PC-3 (cell line): ENCODE data around the gene USP32. TPM values are rescaled to one million over a fixed set of nuclear protein-coding genes. Genes with fewer than 3 reads are reported as not detected.

Source experiments
- ATAC-seq: fragments of 200-7000 bp; cut with Tn5 transposase; 2 replicates; pipeline ENCODE4 v1.9.1; 2020; ENCODE audit warnings: mild to moderate bottlenecking, moderate library complexity
- Bru-seq: library from RNA; stranded (reverse); fragments of 400-500 nt; gene quantifications from one replicate; lab custom pipeline; 2021; lab: Mats Ljungman, UMichigan
- BruChase-seq, 2 experiments: library from RNA; stranded (reverse); fragments of 400-500 nt; gene quantifications; one replicate each; lab custom pipeline; 2021; lab: Mats Ljungman, UMichigan
- BruUV-seq: library from RNA; stranded (reverse); fragments of 400-500 nt; replicated peaks from 2 replicates; lab custom pipeline; 2021; lab: Mats Ljungman, UMichigan
- CTCF ChIA-PET: fragments of 300-600 bp; sonication (Branson Sonifier 250); formaldehyde crosslinking; loops from one replicate; lab custom pipeline; 2022; ENCODE audit warnings: antibody characterized with exemption; lab: Charles Lee
- POLR2A ChIA-PET: fragments of 300-600 bp; sonication (Branson Sonifier 250); formaldehyde crosslinking; loops from one replicate; lab custom pipeline; 2022; ENCODE audit warnings: antibody characterized with exemption; ENCODE audit not compliant: unreplicated experiment; lab: Charles Lee
- DNase-seq: peaks from one replicate; pipeline ENCODE4 v3.0.0-alpha.2; 2015
- H2AFZ ChIP-seq: fragments of 300-600 bp; sonication (generic); 2 replicates; pipeline ENCODE4 v1.6.0; 2016; ENCODE audit warnings: antibody characterized with exemption, low read length
- H3F3A ChIP-seq: fragments of 300-600 bp; sonication (generic); one replicate; pipeline ENCODE4 v1.6.0; 2017; ENCODE audit warnings: antibody characterized with exemption, low read length, control low read depth, mild to moderate bottlenecking; ENCODE audit not compliant: unreplicated experiment
- H3K27ac ChIP-seq: fragments of 300-600 bp; sonication (generic); 2 replicates; pipeline ENCODE4 v1.5.1; 2016; ENCODE audit warnings: mild to moderate bottlenecking, low read length
- H3K27me3 ChIP-seq: fragments of 300-600 bp; sonication (generic); 2 replicates; pipeline ENCODE4 v1.6.1; 2016; ENCODE audit warnings: low read length, mixed read lengths
- H3K36me3 ChIP-seq: fragments of 300-600 bp; sonication (generic); 2 replicates; pipeline ENCODE4 v1.6.1; 2016; ENCODE audit warnings: low read depth, mixed run types, low read length, mixed read lengths
- H3K4me1 ChIP-seq: fragments of 300-600 bp; sonication (generic); 2 replicates; pipeline ENCODE4 v1.5.1; 2016; ENCODE audit warnings: low read length; ENCODE audit not compliant: insufficient read depth
- H3K4me2 ChIP-seq: fragments of 300-600 bp; sonication (generic); 2 replicates; pipeline ENCODE4 v1.6.0; 2016; ENCODE audit warnings: low read length
- H3K4me3 ChIP-seq: fragments of 300-600 bp; sonication (generic); 2 replicates; pipeline ENCODE4 v1.5.1; 2016; ENCODE audit warnings: mild to moderate bottlenecking, low read length, mixed read lengths
- H3K79me2 ChIP-seq: fragments of 300-600 bp; sonication (generic); 2 replicates; pipeline ENCODE4 v1.6.1; 2017; ENCODE audit warnings: low read length, mixed read lengths
- H3K9ac ChIP-seq: fragments of 300-600 bp; sonication (generic); 2 replicates; pipeline ENCODE4 v1.6.0; 2016; ENCODE audit warnings: mild to moderate bottlenecking, low read length
- H3K9me2 ChIP-seq: fragments of 300-600 bp; sonication (generic); replicated peaks from 2 replicates; pipeline ENCODE4 v1.6.1; 2016; ENCODE audit warnings: mixed run types, low read length, mixed read lengths
- H3K9me3 ChIP-seq: fragments of 300-600 bp; sonication (generic); 2 replicates; pipeline ENCODE4 v1.6.1; 2016; ENCODE audit warnings: low read length, mixed read lengths
- H4K20me1 ChIP-seq: fragments of 300-600 bp; sonication (generic); 2 replicates; pipeline ENCODE4 v1.6.1; 2016; ENCODE audit warnings: low read length, mixed read lengths
- CTCF ChIP-seq: fragments of 300-600 bp; sonication (generic); conservative IDR thresholded peaks from 2 replicates; pipeline ENCODE4 v1.5.1; 2017; ENCODE audit warnings: antibody characterized with exemption, low read depth, mild to moderate bottlenecking, low read length
- EZH2 ChIP-seq: fragments of 300-600 bp; sonication (generic); IDR thresholded peaks from one replicate; pipeline ENCODE4 v1.6.1; 2017; ENCODE audit warnings: antibody characterized with exemption, mild to moderate bottlenecking, low read length; ENCODE audit not compliant: unreplicated experiment
- EZH2phosphoT487 ChIP-seq: fragments of 300-600 bp; sonication (generic); IDR thresholded peaks from 2 replicates; pipeline ENCODE4 v1.6.1; 2018; ENCODE audit warnings: mild to moderate bottlenecking, antibody characterized with exemption, low read length, borderline replicate concordance
- intact Hi-C: fragments of 100-400 bp; cut with micrococcal nuclease; formaldehyde crosslinking; loops from 2 replicates; pipeline ENCODE4 v1.9.0; 2023
- long read RNA-seq: library from polyadenylated mRNA; unstranded; transcript quantifications from one replicate; pipeline ENCODE4 v2.0.0, GENCODE V29; 2021; ENCODE audit not compliant: unreplicated experiment
- total RNA-seq: library from RNA; depleted of rRNA; stranded (reverse); fragments of >200 nt; gene quantifications from 2 replicates; pipeline ENCODE4 v1.2.3, GENCODE V29; 2014; rRNA removed

The USP32 gene
- 34.0 and 34.1 TPM in 2 replicates for total RNA-seq
- percentile 85 among the genes with signal in this experiment for Bru-seq, nascent RNA
- percentile 78 among the genes with signal in this experiment for BruChase-seq, experiment 1, labeled RNA remaining after a 6-hour chase
- BruChase-seq, experiment 2, labeled RNA remaining after a 2-hour chase = percentile 78 among the genes with signal in this experiment
- long read RNA-seq, full-length matches to known transcripts = 5 of 40 reads
- long read RNA-seq, partial matches to known transcripts = 27 of 40 reads
- long read RNA-seq, other reads (novel, unspliced or antisense) = 8 of 40 reads

DNA sequence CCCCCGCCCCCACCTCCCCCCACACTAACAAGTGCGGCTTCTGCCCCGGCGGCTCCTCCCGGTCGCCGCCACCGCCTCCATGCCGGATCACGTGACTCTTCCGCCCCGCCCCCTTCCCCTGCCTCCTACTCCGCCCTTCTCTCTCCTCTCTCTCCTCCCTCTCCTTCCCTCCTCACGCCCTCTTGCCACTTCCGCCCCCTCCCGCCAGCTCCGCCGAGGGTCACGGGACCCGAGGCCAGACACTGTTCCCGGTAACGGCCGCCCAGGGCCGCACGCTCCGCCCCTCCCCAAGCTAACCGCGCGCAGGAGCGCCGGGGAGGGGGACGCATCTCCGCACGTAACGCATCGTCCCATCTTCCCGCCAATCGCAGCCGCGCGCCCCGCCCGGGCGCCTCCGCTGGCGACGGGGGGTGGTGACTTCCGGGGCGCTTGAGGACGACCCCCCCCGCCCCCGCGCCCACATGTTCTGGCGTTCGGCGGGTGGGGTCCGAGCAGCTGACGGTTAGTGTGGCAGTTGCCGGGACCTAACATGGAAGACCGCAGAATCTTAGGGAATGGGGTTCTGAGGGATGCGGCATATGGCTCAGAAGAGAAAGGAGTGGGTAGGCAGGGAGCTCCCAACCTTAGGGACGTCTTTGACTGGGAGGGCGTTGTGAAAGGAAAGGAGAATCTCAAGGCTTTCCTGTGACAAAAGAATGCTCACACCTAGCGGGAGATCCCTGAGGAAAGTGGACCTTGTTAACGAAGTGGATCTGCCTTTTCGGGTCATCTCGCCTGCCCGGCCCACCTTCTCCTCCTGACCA lies at the start of gene USP32:
USP32 (minus strand) TSS at position 92 of the 803 bp plus-strand sequence. CDS start 194 bp downstream, outside the sequence.
- Histone ChIP-seq H3F3A (no peaks in the 10 kb centered on the region), H2AFZ (peak within 1 kb of the TSS; percentile 86), H3K9ac (peak within 1 kb of the TSS; percentile 94), H3K27ac (peak within 1 kb of the TSS; percentile 86), H3K27me3 (no peaks in the 10 kb centered on the region), H3K9me3 (no peaks in the 10 kb centered on the region), H3K4me2 (peak within 1 kb of the TSS; percentile 94), H3K4me1 (peaks cover 23% of the 10 kb centered on the region), H4K20me1 (no peaks in the 10 kb centered on the region), H3K9me2 (no peaks in the 10 kb centered on the region), H3K36me3 (no peaks in the 10 kb centered on the region), H3K79me2 (peaks cover 46% of the 10 kb centered on the region), H3K4me3 (peak within 1 kb of the TSS; percentile 83)
- DNase-seq (peak; percentile 99), ATAC-seq (peak; percentile 84)
- intact Hi-C loops = loop anchor here (1.0 to 5.0 kb wide), 3 partner anchors 19 to 161 kb away; no protein-coding TSS in a partner anchor
- BruUV-seq = no TSS peak
- ChIA-PET CTCF (interaction anchor here (0.5 to 1.3 kb wide), 11 partner anchors 15 to 285 kb away, joined by 3 to 12 read pairs (median 3); partner anchors contain the start of gene BCAS3), POLR2A (interaction anchor here (0.5 to 0.6 kb wide), 7 partner anchors 42 to 430 kb away, joined by 3 to 19 read pairs (median 7); no protein-coding TSS in a partner anchor)
- peak; percentile 33; the same call in 1 of the 2 replicates for TF ChIP-seq CTCF
- TF ChIP-seq EZH2 = no peak

GRCh38 chr17:60439501-60439900 lies 47.6 kb upstream of the USP32 start:
- H2AFZ ChIP-seq = peak overlapping the region; percentile 35; the same call in 1 of the 2 replicates
- no peaks in the 10 kb centered on the region for H3K9me2 ChIP-seq
- no peaks in the 10 kb centered on the region for H3F3A ChIP-seq
- H3K36me3 ChIP-seq = no peaks in the 10 kb centered on the region; the same call in 1 of the 2 replicates
- no peaks in the 10 kb centered on the region for H3K27me3 ChIP-seq
- H3K79me2 ChIP-seq = no peaks in the 10 kb centered on the region
- TF ChIP-seq EZH2 (no peak), CTCF (no peak), EZH2phosphoT487 (no peak)
- H3K4me2 ChIP-seq = no peak overlapping the region
- H3K27ac ChIP-seq = no peak overlapping the region
- H3K4me1 ChIP-seq = peaks cover 7% of the 10 kb centered on the region
- H3K9ac ChIP-seq = no peak overlapping the region
- ChIA-PET POLR2A (no interaction called here), CTCF (interaction anchor here (0.8 kb wide), 1 partner anchor 297 kb away, joined by 5 read pairs; no protein-coding TSS in a partner anchor)
- no peak for DNase-seq
- ATAC-seq = no peak
- intact Hi-C loops = loop anchor here (5.0 kb wide), 1 partner anchor 198 kb away; no protein-coding TSS in a partner anchor
- BruUV-seq = no TSS peak
- H3K9me3 ChIP-seq = no peaks in the 10 kb centered on the region
- H3K4me3 ChIP-seq = no peak overlapping the region
- H4K20me1 ChIP-seq = no peaks in the 10 kb centered on the region
